HepG2 (cell line): ENCODE results near the gene MADCAM1. TPM values are rescaled to one million over a fixed set of nuclear protein-coding genes. Genes with fewer than 3 reads are reported as not detected.

Experiments used
- ARNT ChIP-seq: fragments of 450-650 bp; IDR thresholded peaks from 2 replicates; pipeline ENCODE4 v1.6.1; 2017
- CREB1 ChIP-seq, 2 experiments: fragments of 450-650 bp in 1 of 2; IDR thresholded peaks; 2 replicates each; pipeline ENCODE4 v1.6.1; 2016 to 2017; ENCODE audit warnings: control low read depth in 1 of 2, mild to moderate bottlenecking in 1 of 2, missing compliant biosample characterization in 1 of 2, missing genetic modification characterization in 1 of 2
- FOSL2 ChIP-seq: sonication (generic); formaldehyde crosslinking; IDR thresholded peaks from 2 replicates; pipeline ENCODE4 v1.4.0; 2020; ENCODE audit warnings: missing genetic modification reagents
- GABPB1 ChIP-seq: IDR thresholded peaks from 2 replicates; pipeline ENCODE4 v1.6.1; 2016; ENCODE audit warnings: mild to moderate bottlenecking, missing genetic modification reagents, moderate library complexity, missing compliant biosample characterization
- JDP2 ChIP-seq: sonication (generic); formaldehyde crosslinking; IDR thresholded peaks from 2 replicates; pipeline ENCODE4 v1.8.1; 2022; ENCODE audit warnings: missing genetic modification reagents, borderline replicate concordance
- KDM2A ChIP-seq: sonication (generic); formaldehyde crosslinking; IDR thresholded peaks from 2 replicates; pipeline ENCODE4 v1.4.0; 2020; ENCODE audit warnings: low read depth, missing genetic modification reagents, borderline replicate concordance
- SOX6 ChIP-seq, 2 experiments: fragments of 450-650 bp in 1 of 2; sonication (generic) in 1 of 2; formaldehyde crosslinking in 1 of 2; IDR thresholded peaks; 2 replicates each; pipeline versions ENCODE4 v1.4.0 to v1.6.1; 2017 to 2020; ENCODE audit warnings: antibody characterized with exemption in 1 of 2, mild to moderate bottlenecking in 1 of 2, missing genetic modification reagents in 1 of 2
- TARDBP ChIP-seq: sonication (generic); formaldehyde crosslinking; IDR thresholded peaks from 2 replicates; pipeline ENCODE4 v1.8.0; 2022; ENCODE audit warnings: mild to moderate bottlenecking, missing genetic modification reagents
- ZBTB38 ChIP-seq: sonication (generic); formaldehyde crosslinking; IDR thresholded peaks from 2 replicates; pipeline ENCODE4 v1.5.1; 2020; ENCODE audit warnings: mild to moderate bottlenecking, missing genetic modification reagents
- ZBTB8A ChIP-seq: sonication (generic); formaldehyde crosslinking; IDR thresholded peaks from 2 replicates; pipeline ENCODE4 v1.4.0; 2020; ENCODE audit warnings: mild to moderate bottlenecking, low read depth, missing genetic modification reagents, borderline replicate concordance
- ZNF430 ChIP-seq: sonication (generic); formaldehyde crosslinking; IDR thresholded peaks from 2 replicates; pipeline ENCODE4 v1.9.0; 2021; ENCODE audit warnings: mild to moderate bottlenecking, missing genetic modification reagents
- ZNF720 ChIP-seq: sonication (generic); formaldehyde crosslinking; IDR thresholded peaks from 2 replicates; pipeline ENCODE4 v1.4.0; 2020; ENCODE audit warnings: missing genetic modification reagents
- ZSCAN12 ChIP-seq: sonication (generic); formaldehyde crosslinking; IDR thresholded peaks from 2 replicates; pipeline ENCODE4 v1.9.0; 2021; ENCODE audit warnings: mild to moderate bottlenecking, missing genetic modification reagents
- polyA plus RNA-seq, 8 experiments: library from polyadenylated mRNA; depleted of rRNA in 3 of 8; stranded (reverse) in 7 of 8; unstranded in 1 of 8; fragments of >200 nt; fragmentation: Illumina TruSeq in 4 of 8; extraction: Trizol in 4 of 8; gene quantifications; 2 replicates each; pipeline versions ENCODE4 v1.2.1 to v1.2.3, GENCODE V29; 2011 to 2016; ENCODE audit warnings: low read depth in 4 of 8, missing spikeins in 1 of 8, mixed read lengths in 1 of 8; ENCODE audit not compliant: insufficient read depth in 1 of 8
- total RNA-seq, 5 experiments: library from RNA; depleted of rRNA; stranded (reverse); fragments of >200 nt; fragmentation: Illumina TruSeq; extraction: Trizol; gene quantifications; 2 replicates each; pipeline ENCODE4 v1.2.3, GENCODE V29; 2016; ENCODE audit warnings: low read depth in 1 of 5
- TF ChIP-seq, protein P1 (sequence below): sonication (generic); formaldehyde crosslinking; IDR thresholded peaks from 2 replicates; pipeline ENCODE4 v1.4.0; 2020; ENCODE audit warnings: missing genetic modification reagents, borderline replicate concordance
- TF ChIP-seq, protein P2 (sequence below): sonication (generic); formaldehyde crosslinking; IDR thresholded peaks from 2 replicates; pipeline ENCODE4 v1.5.0; 2020; ENCODE audit warnings: missing genetic modification reagents, mild to moderate bottlenecking, borderline replicate concordance
- TF ChIP-seq, protein P3 (sequence below): sonication (generic); formaldehyde crosslinking; IDR thresholded peaks from 2 replicates; pipeline ENCODE4 v1.5.0; 2020; ENCODE audit warnings: mild to moderate bottlenecking, missing genetic modification reagents
- TF ChIP-seq, protein P4 (sequence below), 2 experiments: fragments of 450-650 bp in 1 of 2; sonication (generic) in 1 of 2; formaldehyde crosslinking; IDR thresholded peaks; 2 replicates each; pipeline versions ENCODE4 v1.5.0 to v1.8.0; 2020 to 2022; ENCODE audit warnings: mild to moderate bottlenecking in 1 of 2, missing genetic modification reagents in 1 of 2
- TF ChIP-seq, protein P5 (sequence below): sonication (generic); formaldehyde crosslinking; IDR thresholded peaks from 2 replicates; pipeline ENCODE4 v1.4.0; 2020; ENCODE audit warnings: missing genetic modification reagents
- TF ChIP-seq, protein P6 (sequence below): sonication (generic); formaldehyde crosslinking; IDR thresholded peaks from 2 replicates; pipeline ENCODE4 v1.5.1; 2020; ENCODE audit warnings: mild to moderate bottlenecking, moderate library complexity, missing genetic modification reagents

MADCAM1 gene
- total and polyA plus RNA-seq, 2 of the 13 experiments (the other 11 are each of a cell fraction or from before 2014, with no cell fraction given) = 0.29 to 0.33 TPM

DNA sequence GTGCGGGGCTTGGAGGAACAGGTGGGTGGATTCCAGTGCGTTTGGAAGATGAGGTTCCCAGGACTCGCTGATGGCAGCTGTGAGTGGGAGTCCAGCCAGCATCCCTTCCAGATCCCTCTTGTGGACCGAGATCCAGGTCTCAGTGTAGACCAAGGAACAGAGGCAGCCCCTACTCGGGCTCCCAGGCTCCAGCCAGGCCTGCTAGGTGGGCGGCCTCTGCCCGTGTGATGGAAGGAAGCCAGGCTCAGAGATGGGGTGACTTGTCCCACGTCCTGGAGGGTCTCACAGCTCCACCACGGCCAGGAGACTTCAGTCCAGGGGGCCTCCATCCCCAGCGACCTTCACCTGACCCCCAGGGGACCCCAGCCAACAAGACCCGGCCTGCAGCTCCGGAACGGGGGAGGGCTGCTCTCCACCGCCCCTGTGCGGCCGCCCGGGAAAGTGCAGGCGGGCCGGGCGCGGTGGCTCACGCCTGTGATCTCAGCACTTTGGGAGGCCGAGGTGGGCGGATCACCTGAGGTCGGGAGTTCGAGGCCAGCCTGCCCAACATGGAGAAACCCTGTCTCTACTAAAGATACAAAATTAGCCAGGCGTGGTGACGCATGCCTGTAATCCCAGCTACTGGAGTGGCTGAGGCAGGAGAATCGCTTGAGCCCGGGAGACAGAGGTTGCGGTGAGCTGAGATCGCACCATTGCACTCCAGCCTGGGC lies 729 bp upstream of the MADCAM1 start (continued):
- TF ChIP-seq, protein P1, sequence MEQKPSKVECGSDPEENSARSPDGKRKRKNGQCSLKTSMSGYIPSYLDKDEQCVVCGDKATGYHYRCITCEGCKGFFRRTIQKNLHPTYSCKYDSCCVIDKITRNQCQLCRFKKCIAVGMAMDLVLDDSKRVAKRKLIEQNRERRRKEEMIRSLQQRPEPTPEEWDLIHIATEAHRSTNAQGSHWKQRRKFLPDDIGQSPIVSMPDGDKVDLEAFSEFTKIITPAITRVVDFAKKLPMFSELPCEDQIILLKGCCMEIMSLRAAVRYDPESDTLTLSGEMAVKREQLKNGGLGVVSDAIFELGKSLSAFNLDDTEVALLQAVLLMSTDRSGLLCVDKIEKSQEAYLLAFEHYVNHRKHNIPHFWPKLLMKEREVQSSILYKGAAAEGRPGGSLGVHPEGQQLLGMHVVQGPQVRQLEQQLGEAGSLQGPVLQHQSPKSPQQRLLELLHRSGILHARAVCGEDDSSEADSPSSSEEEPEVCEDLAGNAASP (CRISPR knock-in tag) = 0 out of 2 replicates have a peak, but pooled peaks have one; percentile 11
- TF ChIP-seq ZNF430 (no peak), ZBTB8A (CRISPR knock-in tag) (no peak), FOSL2 (peak; percentile 14; the same call in 1 of the 2 replicates), ARNT (no peak), TARDBP (CRISPR knock-in tag) (no peak), GABPB1 (CRISPR knock-in tag) (peak; percentile 66; the same call in 1 of the 2 replicates), KDM2A (CRISPR knock-in tag) (peak; percentile 65), ZNF720 (CRISPR knock-in tag) (no peak), ZBTB38 (CRISPR knock-in tag) (0 out of 2 replicates have a peak, but pooled peaks have one; percentile 20), JDP2 (CRISPR knock-in tag) (no peak), SOX6 (IDR thresholded peaks at IDR 0.05) (no peak), SOX6 (CRISPR knock-in tag; IDR thresholded peaks at IDR 0.05) (no peak), CREB1 (IDR thresholded peaks at IDR 0.05) (0 out of 2 replicates have a peak, but pooled peaks have one; percentile 3), CREB1 (CRISPR knock-in tag; IDR thresholded peaks at IDR 0.05) (no peak), ZSCAN12 (CRISPR knock-in tag) (no peak)
- TF ChIP-seq, protein P2, sequence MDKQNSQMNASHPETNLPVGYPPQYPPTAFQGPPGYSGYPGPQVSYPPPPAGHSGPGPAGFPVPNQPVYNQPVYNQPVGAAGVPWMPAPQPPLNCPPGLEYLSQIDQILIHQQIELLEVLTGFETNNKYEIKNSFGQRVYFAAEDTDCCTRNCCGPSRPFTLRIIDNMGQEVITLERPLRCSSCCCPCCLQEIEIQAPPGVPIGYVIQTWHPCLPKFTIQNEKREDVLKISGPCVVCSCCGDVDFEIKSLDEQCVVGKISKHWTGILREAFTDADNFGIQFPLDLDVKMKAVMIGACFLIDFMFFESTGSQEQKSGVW (CRISPR knock-in tag) = no peak
- TF ChIP-seq, protein P3, sequence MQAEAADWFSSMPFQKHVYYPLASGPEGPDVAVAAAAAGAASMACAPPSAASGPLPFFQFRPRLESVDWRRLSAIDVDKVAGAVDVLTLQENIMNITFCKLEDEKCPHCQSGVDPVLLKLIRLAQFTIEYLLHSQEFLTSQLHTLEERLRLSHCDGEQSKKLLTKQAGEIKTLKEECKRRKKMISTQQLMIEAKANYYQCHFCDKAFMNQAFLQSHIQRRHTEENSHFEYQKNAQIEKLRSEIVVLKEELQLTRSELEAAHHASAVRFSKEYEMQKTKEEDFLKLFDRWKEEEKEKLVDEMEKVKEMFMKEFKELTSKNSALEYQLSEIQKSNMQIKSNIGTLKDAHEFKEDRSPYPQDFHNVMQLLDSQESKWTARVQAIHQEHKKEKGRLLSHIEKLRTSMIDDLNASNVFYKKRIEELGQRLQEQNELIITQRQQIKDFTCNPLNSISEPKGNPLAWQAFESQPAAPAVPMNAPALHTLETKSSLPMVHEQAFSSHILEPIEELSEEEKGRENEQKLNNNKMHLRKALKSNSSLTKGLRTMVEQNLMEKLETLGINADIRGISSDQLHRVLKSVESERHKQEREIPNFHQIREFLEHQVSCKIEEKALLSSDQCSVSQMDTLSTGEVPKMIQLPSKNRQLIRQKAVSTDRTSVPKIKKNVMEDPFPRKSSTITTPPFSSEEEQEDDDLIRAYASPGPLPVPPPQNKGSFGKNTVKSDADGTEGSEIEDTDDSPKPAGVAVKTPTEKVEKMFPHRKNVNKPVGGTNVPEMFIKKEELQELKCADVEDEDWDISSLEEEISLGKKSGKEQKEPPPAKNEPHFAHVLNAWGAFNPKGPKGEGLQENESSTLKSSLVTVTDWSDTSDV = no peak
- TF ChIP-seq, protein P4, sequence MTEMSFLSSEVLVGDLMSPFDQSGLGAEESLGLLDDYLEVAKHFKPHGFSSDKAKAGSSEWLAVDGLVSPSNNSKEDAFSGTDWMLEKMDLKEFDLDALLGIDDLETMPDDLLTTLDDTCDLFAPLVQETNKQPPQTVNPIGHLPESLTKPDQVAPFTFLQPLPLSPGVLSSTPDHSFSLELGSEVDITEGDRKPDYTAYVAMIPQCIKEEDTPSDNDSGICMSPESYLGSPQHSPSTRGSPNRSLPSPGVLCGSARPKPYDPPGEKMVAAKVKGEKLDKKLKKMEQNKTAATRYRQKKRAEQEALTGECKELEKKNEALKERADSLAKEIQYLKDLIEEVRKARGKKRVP (CRISPR knock-in tag; IDR thresholded peaks at IDR 0.05) = no peak
- TF ChIP-seq, protein P5, sequence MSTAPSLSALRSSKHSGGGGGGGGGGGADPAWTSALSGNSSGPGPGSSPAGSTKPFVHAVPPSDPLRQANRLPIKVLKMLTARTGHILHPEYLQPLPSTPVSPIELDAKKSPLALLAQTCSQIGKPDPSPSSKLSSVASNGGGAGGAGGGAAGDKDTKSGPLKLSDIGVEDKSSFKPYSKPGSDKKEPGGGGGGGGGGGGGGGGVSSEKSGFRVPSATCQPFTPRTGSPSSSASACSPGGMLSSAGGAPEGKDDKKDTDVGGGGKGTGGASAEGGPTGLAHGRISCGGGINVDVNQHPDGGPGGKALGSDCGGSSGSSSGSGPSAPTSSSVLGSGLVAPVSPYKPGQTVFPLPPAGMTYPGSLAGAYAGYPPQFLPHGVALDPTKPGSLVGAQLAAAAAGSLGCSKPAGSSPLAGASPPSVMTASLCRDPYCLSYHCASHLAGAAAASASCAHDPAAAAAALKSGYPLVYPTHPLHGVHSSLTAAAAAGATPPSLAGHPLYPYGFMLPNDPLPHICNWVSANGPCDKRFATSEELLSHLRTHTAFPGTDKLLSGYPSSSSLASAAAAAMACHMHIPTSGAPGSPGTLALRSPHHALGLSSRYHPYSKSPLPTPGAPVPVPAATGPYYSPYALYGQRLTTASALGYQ (CRISPR knock-in tag) = no peak
- TF ChIP-seq, protein P6, sequence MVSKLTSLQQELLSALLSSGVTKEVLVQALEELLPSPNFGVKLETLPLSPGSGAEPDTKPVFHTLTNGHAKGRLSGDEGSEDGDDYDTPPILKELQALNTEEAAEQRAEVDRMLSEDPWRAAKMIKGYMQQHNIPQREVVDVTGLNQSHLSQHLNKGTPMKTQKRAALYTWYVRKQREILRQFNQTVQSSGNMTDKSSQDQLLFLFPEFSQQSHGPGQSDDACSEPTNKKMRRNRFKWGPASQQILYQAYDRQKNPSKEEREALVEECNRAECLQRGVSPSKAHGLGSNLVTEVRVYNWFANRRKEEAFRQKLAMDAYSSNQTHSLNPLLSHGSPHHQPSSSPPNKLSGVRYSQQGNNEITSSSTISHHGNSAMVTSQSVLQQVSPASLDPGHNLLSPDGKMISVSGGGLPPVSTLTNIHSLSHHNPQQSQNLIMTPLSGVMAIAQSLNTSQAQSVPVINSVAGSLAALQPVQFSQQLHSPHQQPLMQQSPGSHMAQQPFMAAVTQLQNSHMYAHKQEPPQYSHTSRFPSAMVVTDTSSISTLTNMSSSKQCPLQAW (CRISPR knock-in tag) = peak; percentile 81
